ENCODE data around the gene MAFF. TPM values are rescaled to one million over a fixed set of nuclear protein-coding genes. Genes with fewer than 3 reads are reported as not detected.

Gene MAFF
- polyA plus RNA-seq, 1 of the 3 experiments (the other 2 are of a cell fraction) = 7.9 TPM

DNA sequence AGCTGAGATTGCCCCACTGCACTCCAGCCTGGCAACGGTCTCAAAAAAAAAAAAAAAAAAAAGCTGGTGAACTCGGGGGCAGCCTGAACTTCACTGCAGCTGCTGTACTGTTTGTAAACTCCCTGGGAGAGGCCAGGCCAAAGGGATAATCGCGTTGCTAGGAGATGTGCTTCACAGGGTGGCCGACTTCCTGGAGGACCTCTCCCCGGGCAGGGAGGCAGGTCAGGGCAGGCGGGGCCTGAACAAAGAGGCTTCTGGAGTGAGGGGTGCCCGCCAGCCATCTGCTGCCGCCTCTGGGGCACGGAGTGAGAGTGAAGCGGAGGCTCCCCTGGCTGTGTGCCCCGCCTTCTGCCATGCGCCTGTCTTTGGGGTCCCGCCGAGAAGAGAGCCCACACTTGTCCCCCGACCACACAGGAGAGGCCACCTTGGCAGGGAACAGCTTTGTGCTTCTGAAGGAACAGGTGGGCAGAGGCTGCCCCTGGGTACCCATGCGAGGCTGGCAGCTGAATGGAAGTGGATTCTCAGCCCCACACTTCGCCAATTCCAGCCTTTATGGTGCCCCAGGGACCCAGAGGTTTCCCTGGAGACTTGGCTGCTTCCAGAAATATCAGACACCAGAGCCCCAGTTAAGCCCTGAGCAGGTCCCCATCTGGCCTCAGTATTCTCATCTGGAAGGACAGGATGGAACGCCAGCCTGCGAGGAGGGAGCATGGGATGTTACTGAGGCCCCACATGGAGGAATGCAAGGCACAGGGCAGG lies 41.4 kb downstream of the MAFF start:
- no peak overlapping the region; a peak in 1 of 4 replicates for H3K27ac ChIP-seq (ENCODE audit: low read depth in 2 of 2, low read length in 1 of 2)
- TF ChIP-seq, protein P1, sequence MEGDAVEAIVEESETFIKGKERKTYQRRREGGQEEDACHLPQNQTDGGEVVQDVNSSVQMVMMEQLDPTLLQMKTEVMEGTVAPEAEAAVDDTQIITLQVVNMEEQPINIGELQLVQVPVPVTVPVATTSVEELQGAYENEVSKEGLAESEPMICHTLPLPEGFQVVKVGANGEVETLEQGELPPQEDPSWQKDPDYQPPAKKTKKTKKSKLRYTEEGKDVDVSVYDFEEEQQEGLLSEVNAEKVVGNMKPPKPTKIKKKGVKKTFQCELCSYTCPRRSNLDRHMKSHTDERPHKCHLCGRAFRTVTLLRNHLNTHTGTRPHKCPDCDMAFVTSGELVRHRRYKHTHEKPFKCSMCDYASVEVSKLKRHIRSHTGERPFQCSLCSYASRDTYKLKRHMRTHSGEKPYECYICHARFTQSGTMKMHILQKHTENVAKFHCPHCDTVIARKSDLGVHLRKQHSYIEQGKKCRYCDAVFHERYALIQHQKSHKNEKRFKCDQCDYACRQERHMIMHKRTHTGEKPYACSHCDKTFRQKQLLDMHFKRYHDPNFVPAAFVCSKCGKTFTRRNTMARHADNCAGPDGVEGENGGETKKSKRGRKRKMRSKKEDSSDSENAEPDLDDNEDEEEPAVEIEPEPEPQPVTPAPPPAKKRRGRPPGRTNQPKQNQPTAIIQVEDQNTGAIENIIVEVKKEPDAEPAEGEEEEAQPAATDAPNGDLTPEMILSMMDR (IDR thresholded peaks at IDR 0.05) = no peak
- no peak for TF ChIP-seq JUND (IDR thresholded peaks at IDR 0.05)
- no peak for TF ChIP-seq RAD21 (IDR thresholded peaks at IDR 0.05; ENCODE audit: low read length)
- TF ChIP-seq, protein P2, sequence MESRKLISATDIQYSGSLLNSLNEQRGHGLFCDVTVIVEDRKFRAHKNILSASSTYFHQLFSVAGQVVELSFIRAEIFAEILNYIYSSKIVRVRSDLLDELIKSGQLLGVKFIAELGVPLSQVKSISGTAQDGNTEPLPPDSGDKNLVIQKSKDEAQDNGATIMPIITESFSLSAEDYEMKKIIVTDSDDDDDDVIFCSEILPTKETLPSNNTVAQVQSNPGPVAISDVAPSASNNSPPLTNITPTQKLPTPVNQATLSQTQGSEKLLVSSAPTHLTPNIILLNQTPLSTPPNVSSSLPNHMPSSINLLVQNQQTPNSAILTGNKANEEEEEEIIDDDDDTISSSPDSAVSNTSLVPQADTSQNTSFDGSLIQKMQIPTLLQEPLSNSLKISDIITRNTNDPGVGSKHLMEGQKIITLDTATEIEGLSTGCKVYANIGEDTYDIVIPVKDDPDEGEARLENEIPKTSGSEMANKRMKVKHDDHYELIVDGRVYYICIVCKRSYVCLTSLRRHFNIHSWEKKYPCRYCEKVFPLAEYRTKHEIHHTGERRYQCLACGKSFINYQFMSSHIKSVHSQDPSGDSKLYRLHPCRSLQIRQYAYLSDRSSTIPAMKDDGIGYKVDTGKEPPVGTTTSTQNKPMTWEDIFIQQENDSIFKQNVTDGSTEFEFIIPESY (IDR thresholded peaks at IDR 0.05; ENCODE audit: borderline replicate concordance, low read depth) = no peak
- TF ChIP-seq MXI1 (IDR thresholded peaks at IDR 0.05; ENCODE audit: low read depth, low read length) = no peak
- TF ChIP-seq POLR2AphosphoS5 (IDR thresholded peaks at IDR 0.05; ENCODE audit: low read depth, low read length) = no peak
- TF ChIP-seq, protein P3, sequence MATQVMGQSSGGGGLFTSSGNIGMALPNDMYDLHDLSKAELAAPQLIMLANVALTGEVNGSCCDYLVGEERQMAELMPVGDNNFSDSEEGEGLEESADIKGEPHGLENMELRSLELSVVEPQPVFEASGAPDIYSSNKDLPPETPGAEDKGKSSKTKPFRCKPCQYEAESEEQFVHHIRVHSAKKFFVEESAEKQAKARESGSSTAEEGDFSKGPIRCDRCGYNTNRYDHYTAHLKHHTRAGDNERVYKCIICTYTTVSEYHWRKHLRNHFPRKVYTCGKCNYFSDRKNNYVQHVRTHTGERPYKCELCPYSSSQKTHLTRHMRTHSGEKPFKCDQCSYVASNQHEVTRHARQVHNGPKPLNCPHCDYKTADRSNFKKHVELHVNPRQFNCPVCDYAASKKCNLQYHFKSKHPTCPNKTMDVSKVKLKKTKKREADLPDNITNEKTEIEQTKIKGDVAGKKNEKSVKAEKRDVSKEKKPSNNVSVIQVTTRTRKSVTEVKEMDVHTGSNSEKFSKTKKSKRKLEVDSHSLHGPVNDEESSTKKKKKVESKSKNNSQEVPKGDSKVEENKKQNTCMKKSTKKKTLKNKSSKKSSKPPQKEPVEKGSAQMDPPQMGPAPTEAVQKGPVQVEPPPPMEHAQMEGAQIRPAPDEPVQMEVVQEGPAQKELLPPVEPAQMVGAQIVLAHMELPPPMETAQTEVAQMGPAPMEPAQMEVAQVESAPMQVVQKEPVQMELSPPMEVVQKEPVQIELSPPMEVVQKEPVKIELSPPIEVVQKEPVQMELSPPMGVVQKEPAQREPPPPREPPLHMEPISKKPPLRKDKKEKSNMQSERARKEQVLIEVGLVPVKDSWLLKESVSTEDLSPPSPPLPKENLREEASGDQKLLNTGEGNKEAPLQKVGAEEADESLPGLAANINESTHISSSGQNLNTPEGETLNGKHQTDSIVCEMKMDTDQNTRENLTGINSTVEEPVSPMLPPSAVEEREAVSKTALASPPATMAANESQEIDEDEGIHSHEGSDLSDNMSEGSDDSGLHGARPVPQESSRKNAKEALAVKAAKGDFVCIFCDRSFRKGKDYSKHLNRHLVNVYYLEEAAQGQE (IDR thresholded peaks at IDR 0.05; ENCODE audit: low read depth, low read length) = no peak
- TF ChIP-seq FOXM1 (IDR thresholded peaks at IDR 0.05; ENCODE audit: low read depth) = no peak
- TF ChIP-seq SMC3 (IDR thresholded peaks at IDR 0.05; ENCODE audit: low read depth, low read length) = no peak
- TF ChIP-seq, protein P4, sequence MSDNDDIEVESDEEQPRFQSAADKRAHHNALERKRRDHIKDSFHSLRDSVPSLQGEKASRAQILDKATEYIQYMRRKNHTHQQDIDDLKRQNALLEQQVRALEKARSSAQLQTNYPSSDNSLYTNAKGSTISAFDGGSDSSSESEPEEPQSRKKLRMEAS (IDR thresholded peaks at IDR 0.05; ENCODE audit: low read depth) = no peak
- no peak for TF ChIP-seq TCF12 (IDR thresholded peaks at IDR 0.05)
- TF ChIP-seq, protein P5, sequence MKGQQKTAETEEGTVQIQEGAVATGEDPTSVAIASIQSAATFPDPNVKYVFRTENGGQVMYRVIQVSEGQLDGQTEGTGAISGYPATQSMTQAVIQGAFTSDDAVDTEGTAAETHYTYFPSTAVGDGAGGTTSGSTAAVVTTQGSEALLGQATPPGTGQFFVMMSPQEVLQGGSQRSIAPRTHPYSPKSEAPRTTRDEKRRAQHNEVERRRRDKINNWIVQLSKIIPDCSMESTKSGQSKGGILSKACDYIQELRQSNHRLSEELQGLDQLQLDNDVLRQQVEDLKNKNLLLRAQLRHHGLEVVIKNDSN (IDR thresholded peaks at IDR 0.05; ENCODE audit: borderline replicate concordance, low read depth) = no peak
- no peak for TF ChIP-seq NFIC (IDR thresholded peaks at IDR 0.05; ENCODE audit: borderline replicate concordance)
- no peak for TF ChIP-seq RXRA (IDR thresholded peaks at IDR 0.05; ENCODE audit: borderline replicate concordance, low read depth)
- no peak for TF ChIP-seq CHD2 (IDR thresholded peaks at IDR 0.05; ENCODE audit: low read length, partially characterized antibody)
- TF ChIP-seq, protein P6, sequence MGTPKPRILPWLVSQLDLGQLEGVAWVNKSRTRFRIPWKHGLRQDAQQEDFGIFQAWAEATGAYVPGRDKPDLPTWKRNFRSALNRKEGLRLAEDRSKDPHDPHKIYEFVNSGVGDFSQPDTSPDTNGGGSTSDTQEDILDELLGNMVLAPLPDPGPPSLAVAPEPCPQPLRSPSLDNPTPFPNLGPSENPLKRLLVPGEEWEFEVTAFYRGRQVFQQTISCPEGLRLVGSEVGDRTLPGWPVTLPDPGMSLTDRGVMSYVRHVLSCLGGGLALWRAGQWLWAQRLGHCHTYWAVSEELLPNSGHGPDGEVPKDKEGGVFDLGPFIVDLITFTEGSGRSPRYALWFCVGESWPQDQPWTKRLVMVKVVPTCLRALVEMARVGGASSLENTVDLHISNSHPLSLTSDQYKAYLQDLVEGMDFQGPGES (IDR thresholded peaks at IDR 0.05; ENCODE audit: low read depth, low read length) = no peak

More for the DNA sequence above, 41.4 kb downstream of the MAFF start:
- Histone ChIP-seq H3K9me2 (no peaks in the 10 kb centered on the region), H3K9me3 (no peaks in the 10 kb centered on the region), H3K27me3 (ENCODE audit: insufficient read depth) (no peaks in the 10 kb centered on the region), H3K4me2 (no peak overlapping the region), H3K4me1 (ENCODE audit: control insufficient read depth in 1 of 2, insufficient read depth in 2 of 2, low read depth in 1 of 2, low read length in 1 of 2) (peaks cover 16 to 23% of the 10 kb centered on the region in 2 experiments; a peak in 2 of 4 replicates), H4K20me1 (ENCODE audit: insufficient read depth) (no peaks in the 10 kb centered on the region), H2AFZ (ENCODE audit: low read depth) (no peak overlapping the region), H3K4me3 (ENCODE audit: low read depth in 2 of 2, low read length in 1 of 2) (no peak overlapping the region), H3K9ac (no peak overlapping the region), H3K36me3 (replicated peaks in 1 of 2; ENCODE audit: control insufficient read depth in 1 of 2, insufficient read depth in 2 of 2, low read length in 1 of 2) (peaks cover 0 to 6% of the 10 kb centered on the region in 2 experiments), H3K79me2 (ENCODE audit: insufficient read depth) (peaks cover 5% of the 10 kb centered on the region; the same call in 1 of the 2 replicates), H3F3A (replicated peaks; ENCODE audit: insufficient read depth) (peaks cover 11% of the 10 kb centered on the region)
- no peak for DNase-seq
- POLR2A ChIA-PET = no interaction called here
- 82% methylated on average over 6 of the region's 20 CpGs for WGBS (ENCODE audit: low lambda C conversion rate)
- CTCF ChIA-PET = no interaction called here
